Ramos (cell line): ENCODE measurements around the gene FANCI.

Source experiments
- in situ Hi-C: fragments of 300-500 bp; cut with MboI; formaldehyde crosslinking; loops from one replicate; pipeline ENCODE4 v1.14.3; 2022; ENCODE audit warnings: low sequenced_read_pairs; ENCODE audit not compliant: unreplicated experiment

The FANCI gene

DNA sequence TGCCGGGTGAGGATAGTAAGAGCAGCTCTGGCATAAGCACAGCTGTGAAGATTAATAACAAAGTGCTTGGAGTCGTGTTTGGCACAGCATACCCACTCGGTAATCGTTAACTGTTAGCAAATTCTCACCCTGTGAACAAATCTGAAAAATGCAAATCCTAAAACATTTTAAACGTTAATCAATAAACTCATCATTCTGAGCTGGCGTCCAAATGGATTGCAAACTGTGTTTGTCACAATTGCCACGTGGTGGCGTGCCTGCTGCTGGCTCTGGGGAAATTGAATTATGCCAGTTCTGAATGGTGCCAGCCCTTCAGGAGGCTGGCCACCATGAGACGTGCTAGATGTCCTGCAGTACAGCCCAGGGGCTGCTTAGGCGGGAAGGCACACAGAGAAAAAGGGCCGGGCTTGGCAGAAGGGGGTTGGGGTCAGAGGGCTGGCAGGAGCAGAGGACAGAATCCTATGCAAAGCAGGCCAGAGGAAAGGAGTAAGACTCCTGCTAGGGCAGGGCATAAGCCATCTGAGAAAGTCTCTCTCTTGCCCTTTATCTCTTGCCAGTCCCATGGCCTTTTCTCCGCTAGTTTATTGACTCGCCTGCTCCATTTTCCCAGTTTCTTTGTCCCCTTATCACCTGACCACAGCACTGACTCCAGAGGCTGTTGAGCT is 113.0 kb downstream of the FANCI start:
- in situ Hi-C loops: loop anchor here (10.0 kb wide), 1 partner anchor 108 kb away; no protein-coding TSS in a partner anchor

DNA sequence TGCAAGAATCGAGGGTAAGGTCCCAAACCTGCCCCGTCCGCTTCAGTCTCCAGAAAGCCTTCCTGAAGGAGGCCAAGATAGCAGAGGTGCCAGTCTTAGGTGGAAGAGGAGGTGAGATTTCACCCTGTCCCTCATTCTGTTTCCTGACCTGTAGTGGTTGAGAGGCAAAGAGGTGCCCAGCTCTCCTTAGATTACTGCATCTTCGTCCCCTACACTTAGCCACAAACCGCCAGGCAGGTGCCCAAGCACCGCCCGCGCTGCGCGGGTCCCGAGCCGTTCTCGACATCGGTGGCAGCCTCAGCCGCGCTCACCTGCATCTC is 114.6 kb downstream of the FANCI start:
- in situ Hi-C loops: loop anchor here (10.0 kb wide), 1 partner anchor 106 kb away; no protein-coding TSS in a partner anchor

DNA sequence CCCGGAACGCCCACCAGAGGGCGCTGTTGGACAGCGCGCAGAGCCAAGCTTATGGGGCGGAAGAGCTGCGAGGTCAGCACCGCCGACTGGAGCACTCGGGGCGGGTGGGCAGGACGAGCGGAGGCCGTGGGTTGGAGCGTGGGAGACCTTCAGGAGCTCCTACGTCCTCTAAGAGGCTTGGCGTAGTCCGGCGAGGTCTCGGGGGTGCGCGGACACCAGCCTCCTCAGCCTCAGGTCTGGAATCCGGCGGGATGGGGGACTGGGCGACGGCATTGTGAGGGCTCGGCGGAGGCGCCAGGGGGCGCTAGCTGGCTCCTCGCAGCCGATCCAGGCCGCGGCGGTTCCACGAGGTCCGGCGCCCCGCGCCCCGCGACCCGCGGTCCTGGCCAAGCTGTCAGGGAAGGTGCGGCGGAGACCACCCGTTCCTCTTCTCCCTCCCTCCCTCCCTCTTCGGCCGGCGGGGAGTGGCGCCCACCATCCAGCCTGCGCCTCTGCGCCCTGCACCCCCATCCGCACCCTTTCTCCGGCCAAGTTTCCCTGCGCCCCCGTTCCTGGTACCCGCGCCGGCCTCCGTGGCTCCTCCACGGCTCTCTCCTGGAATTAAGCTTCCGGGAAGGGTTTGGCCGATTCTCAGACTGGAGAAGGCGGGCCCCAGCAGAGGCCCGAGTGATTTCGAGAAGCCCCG is 115.1 kb downstream of the FANCI start:
- in situ Hi-C loops: loop anchor here (10.0 kb wide), 1 partner anchor 106 kb away; no protein-coding TSS in a partner anchor

DNA sequence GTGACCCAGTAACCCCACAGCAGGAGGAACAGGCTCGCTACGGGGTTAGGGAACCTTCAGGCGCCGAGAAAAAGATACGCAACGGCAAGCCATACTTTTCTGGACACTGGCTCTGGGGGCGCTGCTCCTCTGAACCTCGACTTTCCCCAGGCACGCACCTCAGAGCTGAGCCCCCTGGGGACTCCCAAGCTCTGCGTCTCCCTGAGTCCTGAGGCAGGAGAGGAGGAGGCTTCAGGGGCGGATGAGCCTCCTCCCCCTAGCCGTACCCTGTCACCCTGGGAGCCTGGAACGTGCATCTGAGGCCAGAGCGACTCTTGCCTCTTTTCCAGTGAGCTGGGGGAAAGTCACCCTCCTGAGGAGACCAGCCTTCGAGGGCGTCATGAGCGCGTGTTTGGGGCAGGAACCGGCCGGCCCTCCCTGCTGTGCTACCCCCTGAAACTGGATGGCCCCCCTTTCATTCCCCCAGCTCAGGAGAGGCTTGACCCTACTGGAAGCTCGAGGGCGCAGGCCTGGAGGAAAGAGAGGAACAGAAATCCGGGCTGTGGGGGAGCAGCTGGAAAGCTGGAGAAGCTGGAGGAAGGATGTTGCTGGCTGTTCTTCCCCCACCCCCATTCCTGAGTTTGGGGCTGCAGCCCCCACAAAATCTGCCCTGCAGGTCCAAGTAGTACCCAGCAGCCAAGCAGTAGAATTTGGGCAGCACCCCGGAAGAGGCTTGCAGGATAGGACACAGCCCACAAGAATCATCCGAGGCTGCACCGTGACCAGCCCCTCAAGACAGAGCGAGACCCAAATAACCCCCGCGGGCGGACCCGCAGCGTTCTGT is 115.9 kb downstream of the FANCI start:
- in situ Hi-C loops: loop anchor here (10.0 kb wide), 1 partner anchor 105 kb away; no protein-coding TSS in a partner anchor

DNA sequence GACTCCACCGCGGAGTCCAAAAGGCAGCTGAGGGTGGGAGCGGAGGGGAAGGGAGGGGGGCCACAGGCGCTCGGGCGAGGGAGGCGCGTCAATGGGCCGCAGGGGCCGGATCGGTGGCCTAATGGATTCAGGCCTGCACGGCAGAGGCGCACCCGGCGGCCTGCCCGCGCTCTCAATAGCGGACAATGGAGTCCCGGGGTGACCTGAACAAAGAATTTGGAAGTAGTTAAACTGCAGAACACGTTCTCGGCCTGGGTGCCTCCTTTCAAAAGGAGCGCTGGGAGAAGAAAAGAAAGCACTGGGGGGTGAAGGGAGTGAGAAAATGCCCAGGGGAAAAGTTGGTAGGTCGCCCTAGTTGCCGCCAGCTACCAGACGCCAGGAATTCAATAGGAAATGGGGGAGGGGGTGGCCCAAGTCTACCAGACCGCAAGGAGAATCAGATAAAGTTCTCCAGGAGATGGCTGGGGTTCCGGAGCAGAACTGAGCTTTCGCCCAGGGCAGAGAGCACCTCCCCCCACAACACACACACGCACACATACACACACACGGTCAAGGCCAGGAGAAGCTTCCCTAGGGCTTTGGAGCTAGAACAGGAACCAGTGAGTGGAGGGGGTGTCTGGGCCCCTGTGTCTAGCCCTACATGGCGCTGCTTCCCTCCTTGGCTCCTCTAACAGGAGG is 116.7 kb downstream of the FANCI start:
- in situ Hi-C loops: no loop called here

DNA sequence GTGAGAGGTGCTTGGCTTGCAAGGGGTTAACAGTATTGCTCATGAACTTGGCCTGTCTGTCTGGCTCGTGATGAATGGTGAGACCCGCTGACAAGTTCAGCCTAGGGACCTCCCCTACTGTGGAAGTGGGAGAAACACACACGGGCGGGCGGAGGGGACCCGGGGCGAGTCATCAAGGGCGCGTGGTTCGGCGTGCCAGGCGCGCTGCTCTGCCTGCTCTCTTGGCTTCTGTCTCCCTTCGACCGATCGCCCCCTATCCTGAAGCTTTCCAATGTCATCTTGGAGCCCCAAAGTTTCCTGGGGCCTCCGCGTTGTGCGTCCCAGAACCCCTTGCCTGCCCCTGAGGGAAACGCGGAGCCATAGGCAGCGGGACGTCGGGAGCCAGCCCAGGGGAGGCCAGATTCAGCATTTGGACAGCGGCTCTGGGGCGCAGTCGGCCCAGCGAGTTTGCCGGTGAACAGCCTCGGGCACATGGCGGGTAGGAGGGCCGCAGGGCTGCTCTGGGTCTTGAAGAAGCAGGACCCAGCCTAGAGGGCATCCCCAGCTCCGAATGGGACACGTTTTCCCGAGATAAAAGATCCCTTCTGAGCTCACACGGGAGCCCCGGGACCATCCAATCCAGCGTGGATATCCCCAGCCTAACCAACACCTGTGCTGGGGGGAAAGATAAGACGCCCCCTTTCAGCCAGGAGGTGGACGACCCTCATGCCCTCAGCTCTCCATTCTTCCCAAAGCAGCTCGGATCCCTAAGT is 117.8 kb downstream of the FANCI start:
- in situ Hi-C loops: no loop called here

DNA sequence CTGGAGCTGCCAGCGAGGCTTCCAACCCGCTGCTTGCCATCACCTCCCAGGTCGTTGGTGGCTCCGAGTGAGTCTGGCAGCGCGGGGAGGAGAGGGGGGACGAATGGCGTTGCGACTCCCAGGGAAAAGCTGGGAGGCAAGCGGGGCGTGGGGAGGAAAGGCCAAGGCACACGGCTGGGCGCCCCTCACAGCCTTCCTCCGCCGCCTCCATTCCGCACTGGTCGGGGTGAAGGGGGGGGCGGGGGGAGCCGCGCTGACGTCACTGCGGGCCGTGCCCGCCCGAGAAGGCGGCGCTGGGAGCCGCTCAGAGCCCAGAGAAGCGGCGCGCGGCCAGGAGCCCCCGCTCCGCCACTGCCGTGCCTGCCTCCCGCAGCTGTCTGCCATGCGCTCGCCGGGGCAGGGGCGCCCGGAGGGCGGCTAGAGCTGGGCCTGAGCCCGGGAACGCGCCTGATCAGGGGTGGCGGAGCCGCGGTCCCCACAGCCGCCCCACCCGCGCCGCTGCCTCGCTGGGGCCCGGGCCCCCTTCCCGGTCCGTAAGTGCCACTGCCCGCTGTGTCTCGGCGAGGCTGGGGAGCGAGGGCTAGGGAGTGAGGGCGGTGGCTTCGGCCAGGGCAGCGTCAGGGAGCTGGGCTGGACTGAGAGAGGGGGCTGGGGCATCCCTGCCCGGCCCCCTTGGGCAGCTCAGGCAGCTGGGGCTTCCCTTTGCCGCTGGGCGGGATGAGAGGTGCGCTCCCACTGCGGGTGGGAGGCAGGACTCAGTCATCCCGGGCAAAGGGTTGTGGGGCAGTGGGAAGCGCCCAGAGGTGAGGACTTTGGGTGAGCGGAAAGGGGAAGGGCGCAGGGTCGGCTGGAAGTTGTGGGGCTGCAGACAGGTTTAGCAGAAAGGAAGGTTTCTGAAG is 118.7 kb downstream of the FANCI start:
- in situ Hi-C loops: no loop called here

DNA sequence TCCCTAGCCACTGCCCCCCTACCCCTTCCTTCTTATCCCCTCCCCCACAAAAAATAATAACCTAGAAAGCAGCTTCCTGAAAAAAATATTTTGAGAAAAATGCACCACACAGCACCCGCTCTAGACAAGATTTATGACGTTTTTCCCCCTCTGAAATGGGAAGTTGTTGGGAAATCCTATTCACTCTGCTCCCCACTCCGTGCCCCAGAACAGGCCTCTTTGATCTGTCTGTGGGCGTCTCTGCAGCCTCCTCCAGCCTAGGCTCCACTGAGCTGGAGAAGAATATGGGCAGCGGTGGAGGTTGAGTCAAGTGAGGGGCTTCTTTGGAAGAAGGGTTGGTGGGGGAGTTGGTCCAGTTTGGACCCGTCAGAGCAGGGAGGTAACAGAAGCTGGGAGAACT is 119.4 kb downstream of the FANCI start:
- in situ Hi-C loops: no loop called here

DNA sequence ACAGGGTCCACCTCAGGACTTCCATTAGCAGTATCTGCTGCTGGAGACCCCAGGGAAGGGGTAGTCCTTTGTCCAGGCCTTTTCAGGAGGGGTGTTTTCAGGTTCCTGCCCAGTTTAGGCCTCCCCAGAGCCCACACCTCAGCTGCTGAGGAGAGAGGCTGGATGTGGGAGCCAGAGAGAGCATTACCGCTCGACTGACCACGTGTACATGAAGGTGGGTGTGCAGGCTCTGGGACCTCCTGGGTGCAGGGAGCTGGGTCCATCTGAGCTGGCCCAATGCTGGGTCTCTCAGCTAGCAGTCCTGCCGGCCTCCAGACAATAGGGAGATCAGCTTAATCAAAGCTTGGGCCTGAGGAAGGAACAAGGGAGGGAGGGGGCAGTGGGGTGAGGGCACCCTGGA is 120.0 kb downstream of the FANCI start:
- in situ Hi-C loops: no loop called here

DNA sequence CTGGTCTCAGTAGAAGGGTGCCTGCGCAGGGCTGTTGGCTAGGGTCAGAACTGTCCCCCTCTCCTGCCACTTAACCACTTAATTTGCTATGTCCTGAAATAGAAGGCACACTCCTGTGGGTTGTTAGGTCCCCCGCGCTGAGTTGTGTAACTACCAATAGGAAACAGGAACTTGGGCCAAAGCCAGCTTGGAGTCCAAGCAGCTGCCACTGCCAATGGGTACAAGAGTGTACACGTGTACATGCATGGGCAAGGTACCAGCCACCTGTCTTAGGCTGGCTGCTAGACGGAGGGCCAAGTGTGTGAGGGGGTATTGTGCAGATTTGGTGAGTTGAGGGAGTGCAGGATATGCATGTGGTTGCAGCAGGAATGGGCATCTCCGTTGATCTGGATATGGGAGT is 120.6 kb downstream of the FANCI start:
- in situ Hi-C loops: no loop called here

DNA sequence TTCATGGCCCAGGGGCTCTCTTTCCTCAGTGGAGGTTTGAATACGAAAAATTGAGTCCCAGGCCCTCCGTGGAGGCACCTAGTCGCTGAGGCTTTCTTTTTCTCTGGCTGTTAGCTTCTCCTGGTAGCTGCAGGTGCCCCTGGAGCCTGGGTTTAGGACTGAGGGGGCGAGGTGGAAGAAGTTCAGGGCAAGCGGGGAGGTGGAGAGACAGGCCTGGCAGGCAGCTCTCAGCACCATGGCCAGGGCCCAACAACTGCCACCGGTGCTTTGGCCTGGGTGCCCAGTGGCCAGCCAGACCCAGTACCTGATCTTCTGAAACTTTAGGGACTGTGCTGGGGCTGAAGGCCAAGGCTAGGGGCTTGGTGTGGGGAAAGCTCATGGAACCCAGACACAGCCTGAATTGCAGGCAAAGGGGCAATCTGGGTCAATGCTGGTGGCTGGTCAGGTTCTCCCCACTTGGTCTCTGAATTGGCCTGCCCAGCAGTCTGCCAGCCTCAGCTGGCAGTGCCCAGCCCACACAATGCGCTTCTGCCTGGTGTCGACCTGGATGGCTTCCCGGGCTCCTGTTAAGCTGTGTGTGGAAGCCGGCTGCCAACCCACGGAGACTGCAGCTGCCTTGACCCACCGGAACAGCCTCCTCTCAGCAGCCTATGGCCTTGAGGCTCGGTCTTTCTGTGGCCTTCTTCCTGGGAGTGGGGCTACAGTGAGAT is 121.1 kb downstream of the FANCI start:
- in situ Hi-C loops: no loop called here

DNA sequence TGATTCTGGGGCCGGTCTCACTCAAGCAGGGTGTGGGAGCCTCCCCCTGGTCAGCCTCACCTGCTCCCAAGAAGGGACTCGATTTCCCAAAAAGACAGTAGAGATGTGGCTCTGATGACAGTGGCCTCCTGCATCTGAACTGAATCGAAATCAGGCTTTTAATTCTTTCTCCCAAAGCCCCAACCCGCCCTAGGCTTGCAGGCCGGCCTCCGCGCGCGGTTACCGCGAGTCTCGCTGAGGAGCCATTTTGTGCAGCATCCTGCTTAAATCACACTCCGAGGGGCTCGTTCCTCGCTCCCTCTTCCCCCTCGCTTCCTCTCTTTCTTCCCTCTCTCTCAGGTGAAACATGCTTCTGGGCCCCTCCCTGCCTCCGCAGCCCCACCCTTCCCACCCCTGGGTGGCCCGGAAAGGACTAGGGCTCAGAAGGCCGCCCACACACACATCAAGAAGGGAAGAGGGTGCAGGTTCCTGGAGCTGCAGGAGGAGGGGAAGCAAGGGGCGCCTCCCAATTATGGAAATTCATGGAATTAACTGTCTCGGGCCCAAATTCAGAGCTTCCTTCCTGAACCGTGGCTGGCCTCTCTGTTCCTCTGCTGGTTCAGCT is 121.8 kb downstream of the FANCI start:
- in situ Hi-C loops: no loop called here
